GM21381 (cell line): ENCODE results near the gene ATP10A.
"Not testable (repeated sequence)": the region's sequence is repeated elsewhere in the genome, so short reads cannot be mapped to it uniquely, and the experiment has no call there.

Experiments
- ATAC-seq: cut with Tn5 transposase; IDR thresholded peaks from one replicate; pipeline ENCODE4 v1.9.1; 2021; ENCODE audit warnings: mild to moderate bottlenecking, moderate library complexity; ENCODE audit not compliant: unreplicated experiment

The ATP10A gene

GRCh38 chr15:25859838-25860645 lies 3.1 kb downstream of the ATP10A start:
- ATAC-seq: no peak

DNA sequence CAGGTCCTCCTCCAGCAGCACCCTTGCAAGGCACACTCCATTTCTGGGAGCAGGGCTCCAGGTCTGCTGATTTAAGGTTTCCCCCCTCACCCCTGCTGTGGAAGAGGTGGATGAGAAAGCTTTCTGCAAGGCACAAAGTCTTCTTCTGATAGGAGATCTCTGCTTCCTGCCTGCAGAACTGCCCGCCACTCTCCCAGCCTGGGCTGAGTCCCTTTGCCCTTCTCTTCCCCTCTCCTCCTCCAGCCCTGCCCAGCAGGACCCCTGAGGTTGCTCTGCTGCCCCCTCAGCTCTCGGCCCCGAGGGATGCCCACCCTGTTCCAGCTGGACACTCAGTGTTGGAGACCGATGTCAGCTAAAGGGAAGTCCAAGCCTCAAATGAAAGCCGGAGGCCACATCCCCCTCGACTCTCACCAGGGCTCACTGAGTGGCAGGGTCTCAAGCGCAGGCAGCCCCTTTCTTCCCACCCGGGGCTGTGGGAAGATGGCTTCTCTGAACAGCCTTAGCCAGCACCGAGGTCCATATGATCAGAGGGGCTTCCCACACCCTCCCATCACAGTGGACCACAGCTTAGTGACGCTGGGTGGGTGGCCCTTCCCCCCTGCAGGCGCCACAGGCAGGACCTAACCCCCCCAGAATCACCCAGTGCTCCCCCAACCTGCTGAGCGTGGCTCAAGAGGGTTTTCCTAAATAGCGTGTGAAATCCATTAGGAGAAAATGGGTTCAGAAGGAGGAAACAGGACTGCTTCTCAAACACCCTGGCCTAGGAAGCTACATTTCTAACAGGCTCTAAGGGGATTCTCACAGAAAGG lies 4.0 kb downstream of the ATP10A start:
- ATAC-seq: no peak

DNA sequence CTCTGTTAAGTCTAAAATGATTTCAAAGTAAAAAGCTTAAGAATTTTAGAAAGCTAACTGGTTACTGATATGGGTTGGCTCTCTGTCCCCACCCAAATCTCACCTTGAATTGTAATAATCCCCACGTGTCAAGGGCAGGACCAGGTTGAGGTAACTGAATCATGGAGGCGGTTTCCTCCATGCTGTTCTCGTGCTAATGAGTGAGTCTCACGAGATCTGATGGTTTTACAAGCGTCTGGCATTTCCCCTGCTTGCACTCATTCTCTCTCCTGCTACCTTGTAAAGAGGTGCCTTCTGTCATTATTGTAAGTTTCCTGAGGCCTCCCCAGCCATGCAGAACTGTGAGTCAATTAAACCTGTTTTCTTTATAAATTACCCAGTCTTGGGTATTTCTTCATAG lies 7.1 kb downstream of the ATP10A start:
- not testable (repeated sequence) for ATAC-seq

GRCh38 chr15:25852661-25853524 lies 10.2 kb downstream of the ATP10A start:
- ATAC-seq: no peak

GRCh38 chr15:25852027-25852426 lies 11.1 kb downstream of the ATP10A start:
- no peak for ATAC-seq

DNA sequence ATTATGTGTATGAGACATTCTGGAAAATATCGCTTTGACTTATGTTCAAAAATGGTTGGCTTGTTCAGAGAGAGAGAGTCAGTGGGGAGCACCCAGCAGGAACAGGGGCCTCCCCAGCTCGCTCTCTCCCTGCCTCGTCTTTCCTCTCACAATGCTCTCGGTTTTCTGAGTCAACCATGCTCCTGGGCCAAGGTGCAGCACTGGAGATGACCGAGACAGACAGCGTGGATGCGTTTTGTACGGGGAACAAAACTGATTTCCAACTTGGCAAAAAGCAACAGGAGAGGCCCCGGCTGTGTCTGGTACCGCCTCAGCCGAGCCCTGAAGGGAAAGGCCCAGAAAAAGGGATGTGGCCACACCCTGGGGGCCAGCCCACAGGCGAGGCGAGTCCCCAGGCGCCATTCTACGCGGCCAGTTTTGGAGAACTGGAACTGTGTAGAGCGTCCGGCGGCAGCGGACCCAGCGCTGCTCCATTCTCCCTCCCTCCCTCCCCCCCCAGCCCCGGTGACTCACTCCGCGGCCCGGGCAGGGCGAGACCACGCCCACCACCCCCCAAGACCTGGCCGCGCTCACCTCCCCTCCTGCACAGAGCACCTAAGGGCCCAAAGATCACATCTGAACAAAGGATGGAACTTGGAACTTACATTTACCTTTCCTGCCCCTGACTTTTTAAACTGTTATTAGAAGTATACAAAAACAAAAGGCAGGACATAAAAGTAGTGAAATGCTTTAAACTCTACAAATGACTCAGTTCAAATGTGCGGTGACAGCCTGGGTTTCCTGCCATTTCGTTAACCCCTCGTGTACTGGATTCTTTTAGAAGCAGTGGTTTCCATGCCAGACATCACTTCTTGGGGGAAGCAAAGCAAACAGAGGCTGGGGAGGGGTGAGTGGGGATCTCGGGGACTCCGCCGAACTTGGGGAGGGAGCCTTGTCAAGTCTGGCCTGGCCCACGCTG lies 12.7 kb downstream of the ATP10A start:
- peak; percentile 81 for ATAC-seq

DNA sequence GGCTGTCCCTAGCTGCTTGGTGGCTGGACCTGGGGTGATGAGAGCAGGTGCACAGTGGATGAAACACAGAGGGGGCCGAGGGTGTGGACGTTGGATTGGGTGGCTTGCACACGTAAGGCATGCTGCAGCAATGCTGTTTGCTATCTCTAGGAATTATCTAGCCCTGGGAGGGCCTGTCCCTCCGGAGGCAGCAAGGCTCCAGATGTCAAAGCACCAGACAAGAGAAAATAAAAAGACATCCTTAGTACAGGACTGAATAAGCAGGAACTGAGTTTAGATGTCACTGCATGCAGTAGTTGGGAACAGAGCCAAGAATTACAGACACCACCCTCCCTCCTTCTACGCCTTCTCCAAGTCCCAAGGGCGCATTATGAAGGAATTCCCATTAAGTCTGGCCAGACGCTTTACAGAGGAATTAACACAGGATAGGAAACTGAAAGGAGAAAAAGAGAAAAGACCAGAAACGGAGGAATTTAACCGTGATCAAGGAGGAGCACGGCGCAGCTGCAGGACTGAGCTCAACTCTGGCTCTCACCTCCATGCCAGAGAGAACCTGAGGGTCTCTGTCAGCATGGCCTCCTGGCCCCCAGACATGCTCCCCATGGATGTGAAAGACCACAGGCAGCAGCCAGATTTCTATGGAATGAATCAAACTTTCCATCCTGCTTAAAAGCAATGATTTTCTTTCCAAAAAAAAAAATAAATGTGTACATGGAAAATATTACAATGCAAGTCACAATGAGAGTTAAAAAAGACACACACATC lies 13.8 kb downstream of the ATP10A start:
- ATAC-seq: no peak

DNA sequence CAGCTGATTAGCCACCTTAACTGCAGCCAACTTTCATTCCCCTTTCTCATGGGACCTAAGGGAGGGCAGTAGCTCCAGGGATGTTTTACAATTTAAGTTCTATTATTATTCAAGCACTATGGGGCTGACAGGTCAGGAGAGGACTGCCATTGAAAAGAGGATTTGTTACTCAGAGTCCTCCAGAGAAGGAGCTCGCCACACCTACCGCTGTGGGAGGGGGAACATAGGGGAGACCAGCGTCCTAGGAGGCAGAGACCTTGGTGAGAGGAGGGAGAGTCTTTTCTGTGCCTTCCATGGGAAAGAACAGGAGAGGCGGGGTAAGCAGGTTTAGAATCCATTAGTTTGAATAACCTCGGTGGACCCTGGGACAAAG lies 14.4 kb downstream of the ATP10A start:
- no peak for ATAC-seq

DNA sequence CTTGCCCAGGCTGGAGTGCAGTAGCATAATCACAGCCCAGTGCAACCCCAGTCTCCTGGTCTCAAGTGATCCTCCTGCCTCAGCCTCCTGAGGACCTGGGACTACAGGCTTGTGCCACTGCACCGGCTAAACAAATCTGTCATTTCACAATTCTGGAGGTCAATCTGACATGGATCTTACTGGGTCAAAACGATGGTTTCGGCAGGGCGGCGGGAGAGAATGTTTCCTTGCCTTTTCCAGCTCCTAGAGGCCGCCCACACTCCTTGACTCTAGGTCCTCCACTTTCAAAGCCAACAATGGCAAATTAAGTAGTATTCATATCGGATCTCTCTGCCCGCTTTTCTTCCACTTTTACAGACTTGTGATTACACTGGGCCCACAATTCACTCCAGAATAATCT lies 14.8 kb downstream of the ATP10A start:
- no peak for ATAC-seq

DNA sequence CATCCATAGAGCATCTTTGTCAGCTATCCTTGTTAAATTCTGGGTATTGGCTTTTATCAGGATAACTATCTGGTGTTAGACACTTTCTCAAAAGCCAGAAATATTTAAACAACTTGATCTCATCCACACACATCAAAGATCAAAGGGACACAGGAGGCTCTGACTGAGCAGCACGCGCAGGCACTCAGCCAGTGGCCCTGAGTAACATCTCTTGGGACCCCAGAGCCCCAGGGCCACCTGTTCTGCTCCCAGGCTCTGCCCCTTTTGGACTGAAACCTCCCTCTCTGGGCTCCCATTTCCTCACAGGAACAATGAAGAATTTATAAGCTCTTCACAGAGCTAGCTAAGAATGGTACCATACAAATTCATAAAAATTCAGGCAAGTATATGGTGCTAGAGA lies 16.1 kb downstream of the ATP10A start:
- no peak for ATAC-seq

DNA sequence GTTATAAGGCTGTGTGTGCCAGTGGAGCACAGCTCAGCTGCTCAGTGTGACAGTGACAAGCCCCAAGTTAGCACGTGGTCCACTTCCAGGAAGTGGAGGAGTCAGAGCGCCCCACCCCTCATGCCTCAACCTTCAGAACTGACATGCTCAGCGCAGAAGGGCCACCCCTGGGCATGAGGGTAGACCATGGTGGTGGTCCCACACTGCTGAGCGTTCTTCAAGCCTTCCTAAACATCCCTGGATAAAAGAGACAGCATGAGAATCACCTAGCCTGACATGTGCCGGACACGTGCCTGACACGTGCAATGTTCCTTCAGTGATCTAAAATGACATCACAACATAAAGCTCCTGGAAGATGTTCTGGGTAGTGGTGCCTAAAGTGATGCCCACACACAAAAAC lies 16.8 kb downstream of the ATP10A start:
- no peak for ATAC-seq

DNA sequence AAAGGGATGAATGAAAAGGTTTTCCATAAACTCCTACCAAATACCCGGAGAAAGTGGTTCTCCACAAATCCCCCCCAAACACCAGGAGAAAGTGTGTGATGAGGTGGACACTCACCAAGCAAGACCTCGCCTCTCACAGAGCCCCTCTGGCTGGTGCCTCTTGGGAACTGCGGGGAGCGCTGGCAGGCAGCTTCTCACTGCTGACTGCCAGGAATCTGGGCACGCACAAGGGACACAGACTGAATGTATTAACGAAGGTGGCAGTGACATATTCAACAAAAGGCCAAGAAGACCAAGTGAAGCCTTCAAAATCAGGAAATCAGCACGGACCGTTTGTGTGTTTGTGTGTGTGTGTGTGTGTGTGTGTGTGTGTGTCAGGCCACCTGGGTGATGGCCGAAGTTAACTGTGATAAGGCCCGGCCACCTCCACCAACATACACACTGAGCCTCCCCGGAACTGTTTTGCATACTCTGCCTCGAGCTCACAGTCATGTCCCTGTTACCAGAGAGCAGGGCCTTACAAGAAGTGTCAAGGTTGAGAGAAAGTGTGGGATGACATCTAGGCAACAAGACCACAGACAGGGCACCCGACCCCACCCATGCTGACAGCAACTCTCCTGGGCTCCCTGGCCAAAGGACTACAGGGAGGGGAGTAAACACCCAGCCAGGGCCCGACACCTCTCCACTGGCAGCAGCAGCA lies 18.0 kb downstream of the ATP10A start:
- no peak for ATAC-seq

- ATAC-seq: no peak
Measured at GRCh38 chr15:25844542-25844941, 18.6 kb downstream of the ATP10A start.

GRCh38 chr15:25844076-25844475 lies 19.1 kb downstream of the ATP10A start:
- ATAC-seq: no peak

DNA sequence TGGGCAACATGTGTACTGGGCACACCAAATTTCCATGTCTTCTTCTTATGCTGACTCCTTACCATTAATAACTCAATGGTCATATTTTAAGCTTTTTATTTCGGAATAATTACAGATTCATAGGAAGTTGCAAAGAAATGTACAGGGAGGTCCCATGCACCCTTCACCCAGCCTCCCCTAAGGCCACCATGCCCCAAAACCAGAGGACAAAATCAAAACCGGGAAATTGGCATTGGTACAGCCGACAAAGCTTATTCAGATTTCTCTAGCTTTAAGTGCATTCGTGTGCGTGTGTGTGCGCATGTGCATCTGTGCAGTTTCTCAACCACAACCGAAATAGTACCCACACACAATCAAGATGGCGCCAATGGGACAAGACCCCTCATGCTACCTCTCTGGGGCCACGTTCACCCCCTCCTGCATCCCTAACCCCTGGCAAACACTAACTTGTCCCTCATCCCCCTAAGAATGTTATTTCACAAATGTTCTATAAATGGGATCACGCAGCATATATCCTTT lies 23.4 kb downstream of the ATP10A start:
- no peak for ATAC-seq

GRCh38 chr15:25838871-25839195 lies 24.3 kb downstream of the ATP10A start:
- no peak for ATAC-seq

GRCh38 chr15:25838191-25838870 lies 24.8 kb downstream of the ATP10A start:
- no peak for ATAC-seq

DNA sequence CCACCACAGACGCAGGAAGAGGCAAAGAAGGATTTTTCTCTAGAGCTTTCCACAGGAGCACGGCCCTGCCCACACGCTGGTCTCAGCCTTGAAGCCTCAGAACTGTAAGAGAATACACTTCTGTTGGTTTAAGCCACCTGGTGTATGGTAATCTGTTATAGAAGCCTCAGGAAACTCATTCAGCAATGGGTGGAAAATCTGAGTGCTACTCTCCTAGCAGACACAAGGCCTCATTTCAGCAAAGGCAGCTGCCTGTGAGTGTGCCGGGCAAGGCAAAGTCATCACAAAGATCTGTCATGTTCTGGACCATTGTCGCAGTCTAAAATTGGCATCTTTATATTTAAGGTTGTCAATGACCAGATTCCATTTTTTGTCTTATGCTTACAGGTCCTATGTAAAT lies 31.0 kb downstream of the ATP10A start:
- no peak for ATAC-seq
